ENCODE results near the gene IFI30.

IFI30 gene

DNA sequence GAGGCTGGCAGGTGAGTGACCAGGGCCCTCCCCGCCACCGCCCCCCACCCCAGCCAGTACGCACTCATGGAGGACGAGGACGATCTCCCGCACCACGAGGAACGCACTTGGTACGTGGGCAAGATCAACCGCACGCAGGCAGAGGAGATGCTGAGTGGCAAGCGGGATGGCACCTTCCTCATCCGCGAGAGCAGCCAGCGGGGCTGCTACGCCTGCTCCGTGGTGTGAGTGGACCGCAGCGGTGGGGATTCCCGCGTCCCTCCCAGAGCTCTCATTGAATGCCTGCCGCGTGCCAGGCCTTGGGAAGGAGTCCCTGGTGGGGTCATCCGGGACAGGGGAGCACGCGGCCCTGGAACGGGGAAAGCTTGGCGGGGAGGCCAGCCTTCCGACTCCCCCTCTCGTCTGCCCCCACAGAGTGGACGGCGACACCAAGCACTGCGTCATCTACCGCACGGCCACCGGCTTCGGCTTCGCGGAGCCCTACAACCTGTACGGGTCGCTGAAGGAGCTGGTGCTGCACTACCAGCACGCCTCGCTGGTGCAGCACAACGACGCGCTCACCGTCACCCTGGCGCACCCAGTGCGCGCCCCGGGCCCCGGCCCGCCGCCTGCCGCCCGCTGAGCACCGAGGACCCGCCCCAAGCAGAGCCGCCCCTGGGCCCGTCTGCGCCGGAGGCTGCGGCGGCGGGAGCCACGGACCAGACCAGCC is 4.8 kb upstream of the IFI30 start:
- DNase-seq, result no peak

- DNase-seq, result peak in 1 of 58 donors; percentile 19
Measured at GRCh38 chr19:18170714-18171255, 2.8 kb upstream of the IFI30 start.

GRCh38 chr19:18171605-18172327 is 1.8 kb upstream of the IFI30 start:
- DNase-seq, result no peak

- no peak for DNase-seq
Measured at GRCh38 chr19:18172331-18173053, 1.1 kb upstream of the IFI30 start.

GRCh38 chr19:18173054-18173571 is 500 bp upstream of the IFI30 start:
- DNase-seq, result peak in 4 of 58 donors; percentile 9 to 29 (median 19)

GRCh38 chr19:18174983-18175382 is 1.4 kb downstream of the IFI30 start:
- DNase-seq, result no peak

- no peak for DNase-seq
Measured at GRCh38 chr19:18176367-18177310, 3.0 kb downstream of the IFI30 start.

DNA sequence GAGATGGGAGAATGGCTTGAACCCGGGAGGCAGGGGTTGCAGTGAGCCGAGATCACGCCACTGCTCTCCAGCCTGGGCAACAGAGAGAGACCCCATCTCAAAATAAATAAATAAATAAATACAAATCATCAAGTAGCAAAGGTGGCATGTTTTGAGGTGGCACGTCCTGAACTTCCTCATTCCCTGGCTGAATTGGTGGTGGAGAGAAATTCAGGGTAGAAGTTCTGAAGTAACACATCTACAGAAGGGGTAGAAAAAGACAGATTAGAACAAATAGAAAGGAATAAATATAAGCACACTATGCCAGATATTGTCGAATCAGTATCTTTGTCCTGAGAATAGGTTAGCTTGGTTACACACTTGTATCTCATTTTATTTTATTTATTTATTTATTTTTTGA is 6.3 kb downstream of the IFI30 start:
- DNase-seq, result no peak

DNA sequence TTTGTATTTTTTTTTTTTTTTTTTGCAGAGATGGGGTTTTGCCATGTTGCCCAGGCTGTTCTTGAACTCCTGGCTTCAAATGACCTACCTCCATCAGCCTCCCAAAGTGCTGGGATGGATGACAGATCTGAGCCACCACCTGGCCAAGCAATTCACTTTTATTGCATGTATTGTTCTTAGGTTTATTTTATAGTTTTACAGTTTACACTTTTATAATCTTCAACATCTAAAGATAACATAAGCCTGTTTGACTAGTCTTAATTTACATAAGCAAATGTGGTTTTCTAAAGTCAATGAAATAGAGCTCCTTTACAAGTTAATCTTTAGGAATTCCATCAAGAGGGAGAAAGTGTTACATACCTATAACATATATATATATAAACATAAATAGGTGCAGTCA is 9.9 kb downstream of the IFI30 start:
- no peak for DNase-seq

DNA sequence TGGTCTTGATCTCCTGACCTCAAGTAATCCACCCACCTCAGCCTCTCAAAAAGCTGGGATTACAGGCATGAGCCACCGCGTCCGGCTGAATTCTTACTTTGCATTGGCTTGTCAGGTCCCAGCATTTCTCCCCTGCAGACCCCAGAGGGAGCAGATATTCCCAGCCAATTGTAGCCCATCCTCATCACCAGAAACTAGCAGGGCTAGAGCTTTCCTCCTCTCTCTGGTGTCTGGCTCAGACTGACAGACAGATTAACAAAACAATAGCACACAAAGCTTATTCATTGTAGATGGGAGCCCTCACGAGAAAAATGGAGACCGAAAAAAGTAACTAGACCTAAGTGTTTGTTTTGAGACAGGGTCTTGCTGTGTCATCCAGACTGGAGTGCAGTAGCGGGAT is 11.9 kb downstream of the IFI30 start:
- DNase-seq, result no peak

DNA sequence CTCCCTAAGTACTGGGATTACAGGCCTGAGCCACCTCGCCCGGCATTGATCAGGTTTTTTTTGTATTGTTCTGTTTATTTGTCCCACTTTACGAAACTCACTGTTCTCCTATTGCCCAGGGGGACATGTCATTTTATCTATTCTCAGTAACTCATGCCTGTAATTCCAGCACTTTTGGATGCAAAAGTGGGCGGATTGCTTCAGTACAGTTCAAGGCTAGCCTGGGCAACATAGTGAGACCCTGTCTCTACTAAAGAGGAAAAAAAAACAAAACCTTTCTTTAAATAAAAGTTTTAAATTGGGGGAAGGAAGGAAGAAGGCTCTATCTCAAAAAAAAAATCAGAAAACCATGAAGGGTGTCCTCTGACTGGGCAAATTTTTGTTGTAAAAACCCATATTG is 16.7 kb downstream of the IFI30 start:
- DNase-seq, result no peak

GRCh38 chr19:18191640-18192062 is 18.0 kb downstream of the IFI30 start:
- no peak for DNase-seq

DNA sequence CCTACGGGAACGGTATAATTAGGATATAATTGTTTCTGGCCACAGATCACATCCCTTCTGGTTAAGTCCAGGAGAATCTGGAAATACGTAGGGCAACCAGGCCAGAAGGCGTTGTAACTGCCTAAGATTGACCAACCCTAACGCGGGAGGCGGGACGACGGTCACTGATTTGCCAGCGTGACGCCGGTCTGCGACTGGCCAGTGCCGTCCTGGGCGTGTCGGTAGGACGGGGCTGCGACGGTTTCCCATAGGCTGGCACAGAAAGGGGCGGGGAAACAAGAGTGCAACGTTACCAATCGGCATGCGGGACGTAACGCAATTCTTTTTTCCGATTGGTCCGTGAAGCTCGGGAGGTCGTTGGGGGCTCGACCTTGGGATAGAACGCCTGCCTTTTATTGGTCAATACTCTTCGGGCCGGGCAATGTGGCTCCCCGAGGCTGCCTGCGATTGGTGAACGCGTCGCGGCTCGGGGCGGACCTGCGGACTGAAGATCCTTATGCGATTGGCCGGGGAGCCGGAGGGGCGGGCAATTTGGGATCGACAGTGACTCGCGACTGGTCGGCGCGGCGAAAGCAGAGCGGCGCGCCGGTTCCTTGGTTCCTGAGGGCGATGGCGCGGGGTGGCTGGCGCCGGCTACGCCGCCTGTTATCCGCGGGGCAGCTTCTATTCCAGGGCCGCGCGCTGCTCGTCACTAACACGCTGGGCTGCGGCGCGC is 19.2 kb downstream of the IFI30 start, which contains the start of gene MPV17L2:
Gene MPV17L2 (plus strand): TSS at position 546 of the 715 bp plus-strand sequence. CDS start 64 bp downstream, at position 610.
- DNase-seq, result peak; percentile 96 to 100 (median 100)

DNA sequence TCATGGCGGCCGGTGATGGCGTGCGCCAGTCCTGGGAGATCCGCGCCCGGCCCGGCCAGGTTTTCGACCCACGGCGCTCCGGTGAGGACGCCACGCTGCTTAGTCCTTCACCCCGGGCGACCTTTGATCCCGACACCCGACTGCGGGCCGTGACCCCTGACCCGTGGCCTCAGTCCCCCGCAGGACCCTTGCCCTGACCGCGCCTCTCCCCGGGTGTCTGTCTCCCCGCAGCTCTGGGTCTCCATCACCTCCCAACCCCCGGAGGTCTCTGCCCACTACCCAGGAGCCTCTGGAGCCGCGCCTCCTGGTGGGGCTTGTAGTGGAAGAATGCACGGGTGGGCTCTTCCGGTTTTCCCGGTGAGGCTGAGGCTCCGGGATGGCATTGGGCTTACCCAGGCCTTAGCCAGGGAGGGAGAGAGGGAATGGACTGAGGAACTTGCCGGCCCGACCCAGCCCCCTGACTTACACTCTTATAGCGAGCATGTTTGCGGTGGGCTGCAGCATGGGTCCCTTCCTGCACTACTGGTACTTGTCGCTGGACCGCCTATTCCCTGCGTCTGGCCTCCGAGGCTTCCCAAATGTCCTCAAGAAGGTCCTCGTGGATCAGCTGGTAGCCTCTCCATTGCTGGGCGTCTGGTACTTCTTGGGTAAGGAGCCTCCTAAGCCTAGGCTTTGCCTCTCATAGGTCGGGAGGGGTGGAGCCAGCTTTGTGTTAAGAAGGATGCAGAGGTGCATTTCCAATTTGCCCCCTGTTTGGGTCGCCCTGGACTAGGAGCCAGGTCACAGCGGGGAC is 20.0 kb downstream of the IFI30 start:
- DNase-seq, result peak in 1 of 58 donors; percentile 62

GRCh38 chr19:18194181-18194530 is 20.5 kb downstream of the IFI30 start:
- DNase-seq, result no peak

DNA sequence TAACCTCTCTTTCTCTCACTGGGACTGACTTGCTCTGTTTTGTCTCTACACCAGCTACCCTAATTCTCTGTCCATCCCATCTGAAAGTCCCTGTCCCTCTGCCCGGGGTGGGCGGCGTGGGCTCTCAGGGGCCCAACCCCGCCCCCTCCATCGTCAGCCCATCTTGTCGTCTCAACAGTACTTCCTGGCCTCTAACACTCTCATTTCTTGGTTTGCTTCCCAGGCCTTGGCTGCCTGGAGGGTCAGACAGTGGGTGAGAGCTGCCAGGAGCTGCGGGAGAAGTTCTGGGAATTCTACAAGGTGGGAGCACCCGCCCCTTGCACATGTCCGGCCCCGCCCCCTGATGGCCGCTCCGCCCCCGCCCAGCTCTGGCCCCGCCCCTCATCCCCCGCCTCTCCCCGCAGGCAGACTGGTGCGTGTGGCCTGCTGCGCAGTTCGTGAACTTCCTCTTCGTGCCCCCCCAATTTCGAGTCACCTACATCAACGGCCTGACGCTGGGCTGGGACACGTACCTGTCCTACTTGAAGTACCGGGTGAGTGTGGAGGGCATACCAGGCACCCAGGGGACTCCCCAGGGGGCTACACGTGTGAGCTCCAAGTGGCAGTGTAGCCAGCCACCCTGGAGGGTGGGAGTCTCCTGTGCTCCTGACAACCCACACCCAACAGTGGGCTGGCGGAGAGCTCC is 21.1 kb downstream of the IFI30 start:
- DNase-seq, result peak in 12 of 58 donors; percentile 6 to 50 (median 23)

- DNase-seq, result no peak
Measured at GRCh38 chr19:18196511-18196845, 22.9 kb downstream of the IFI30 start.

DNA sequence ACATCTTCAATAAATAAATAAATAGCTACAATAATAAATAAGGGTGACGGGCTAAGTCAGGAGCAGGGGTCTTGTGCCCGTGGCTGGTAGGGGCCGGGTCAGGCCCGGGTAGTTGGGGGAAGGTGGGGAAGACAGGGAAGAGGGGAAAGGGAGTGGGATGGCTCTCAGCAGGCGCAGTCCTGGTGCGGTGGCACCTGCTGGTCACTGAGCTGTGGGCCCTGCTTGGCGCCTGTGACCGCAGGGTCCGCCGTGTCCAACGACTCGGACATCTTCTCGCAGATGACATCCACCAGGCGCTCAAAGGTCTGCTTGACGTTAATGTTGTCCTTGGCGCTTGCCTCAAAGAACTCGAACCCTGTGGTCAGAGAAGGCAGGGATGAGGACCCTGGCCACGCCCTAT is 23.7 kb downstream of the IFI30 start:
- no peak for DNase-seq

All from anterior cingulate cortex (tissue), 58 donors.